ENCODE data around the gene KDM1A. TPM values are rescaled to one million over a fixed set of nuclear protein-coding genes. Genes with fewer than 3 reads are reported as not detected.
A peak's percentile ranks its signal among the peaks of the same experiment; 100 is the strongest.

Gene KDM1A
- total RNA-seq, 1 donor from 2014 or later: 258 TPM

- TF ChIP-seq CTCF (conservative IDR thresholded peaks at IDR 0.05): no peak
- Mint-ChIP-seq H3K9me3 (peaks cover 6% of the 10 kb centered on the region), H3K27me3 (ENCODE audit: low read depth) (no peaks in the 10 kb centered on the region), H3K36me3 (ENCODE audit: low read depth) (peaks cover 29% of the 10 kb centered on the region), H3K4me3 (peak overlapping the region; percentile 68), H3K4me1 (peaks cover 55% of the 10 kb centered on the region), H3K27ac (ENCODE audit: unreplicated experiment) (no peak overlapping the region)
- no peak for DNase-seq (ENCODE audit: low read depth, low spot score)
Observed at GRCh38 chr1:23023174-23023845, 4.0 kb downstream of the KDM1A start.

GRCh38 chr1:23026568-23026967, 7.3 kb downstream of the KDM1A start:
- peaks cover 52% of the 10 kb centered on the region for H3K4me1 Mint-ChIP-seq

DNA sequence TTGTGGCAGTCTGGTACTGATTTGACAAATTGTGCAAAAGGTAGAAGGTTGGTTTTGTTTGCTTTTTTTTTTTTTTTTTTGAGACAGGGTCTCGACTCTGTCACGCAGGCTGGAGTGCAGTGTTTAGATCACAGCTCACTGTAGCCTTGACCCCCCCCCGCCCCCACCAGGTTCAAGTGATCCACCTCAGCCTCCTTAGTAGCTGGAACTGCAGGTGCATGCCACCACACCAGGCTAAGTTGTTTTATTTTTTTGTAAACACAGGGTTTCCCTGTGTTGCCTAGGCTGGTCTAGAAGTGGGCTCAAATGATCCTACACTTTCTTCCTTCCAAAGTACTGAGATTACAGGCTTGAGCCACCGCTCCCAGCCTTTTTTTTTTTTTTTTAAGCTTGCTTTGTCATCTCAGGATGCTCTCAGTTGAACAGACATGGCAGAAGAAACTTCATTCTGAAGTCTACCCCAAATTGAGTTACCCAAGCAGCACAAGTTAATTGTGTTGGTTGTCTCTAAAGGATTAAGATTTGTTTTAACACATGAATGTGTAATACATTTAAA, 8.2 kb downstream of the KDM1A start:
- Mint-ChIP-seq H3K9me3 (peaks cover 6% of the 10 kb centered on the region), H3K36me3 (ENCODE audit: low read depth) (peaks cover 12% of the 10 kb centered on the region), H3K4me1 (peaks cover 48% of the 10 kb centered on the region), H3K27ac (ENCODE audit: unreplicated experiment) (no peak overlapping the region), H3K4me3 (no peak overlapping the region), H3K27me3 (ENCODE audit: low read depth) (no peaks in the 10 kb centered on the region)
- TF ChIP-seq CTCF (conservative IDR thresholded peaks at IDR 0.05): no peak
- no peak for DNase-seq (ENCODE audit: low read depth, low spot score)

More at GRCh38 chr1:23026568-23026967, 7.3 kb downstream of the KDM1A start:
- Mint-ChIP-seq H3K4me3 (peak overlapping the region; percentile 28), H3K27ac (ENCODE audit: unreplicated experiment) (no peak overlapping the region), H3K9me3 (peaks cover 6% of the 10 kb centered on the region), H3K36me3 (ENCODE audit: low read depth) (peaks cover 18% of the 10 kb centered on the region), H3K27me3 (ENCODE audit: low read depth) (no peaks in the 10 kb centered on the region)
- DNase-seq (ENCODE audit: low read depth, low spot score): no peak
- TF ChIP-seq CTCF (conservative IDR thresholded peaks at IDR 0.05): no peak

DNA sequence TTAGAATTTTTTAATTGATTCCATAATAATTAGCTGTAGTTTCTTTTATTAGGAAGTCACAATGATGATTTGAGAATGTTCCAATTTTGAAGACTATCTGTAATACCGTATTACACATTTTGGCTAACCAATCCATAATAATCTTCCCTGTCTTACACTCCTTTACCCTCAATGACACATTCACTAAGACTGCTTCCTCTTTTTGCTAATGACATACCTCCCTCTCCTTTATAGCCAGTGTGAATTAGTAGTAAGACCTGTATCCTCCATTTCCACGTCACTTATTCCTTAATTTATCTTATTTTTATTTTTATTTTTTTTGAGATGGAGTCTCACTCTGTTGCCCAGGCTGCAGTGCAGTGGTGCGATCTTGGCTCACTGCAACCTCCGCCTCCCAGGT, 10.1 kb downstream of the KDM1A start:
- Mint-ChIP-seq H3K27me3 (ENCODE audit: low read depth) (no peaks in the 10 kb centered on the region), H3K4me1 (peaks cover 55% of the 10 kb centered on the region), H3K9me3 (no peaks in the 10 kb centered on the region), H3K36me3 (ENCODE audit: low read depth) (no peaks in the 10 kb centered on the region), H3K4me3 (no peak overlapping the region), H3K27ac (ENCODE audit: unreplicated experiment) (no peak overlapping the region)
- DNase-seq (ENCODE audit: low read depth, low spot score): no peak
- TF ChIP-seq CTCF (conservative IDR thresholded peaks at IDR 0.05): no peak

DNA sequence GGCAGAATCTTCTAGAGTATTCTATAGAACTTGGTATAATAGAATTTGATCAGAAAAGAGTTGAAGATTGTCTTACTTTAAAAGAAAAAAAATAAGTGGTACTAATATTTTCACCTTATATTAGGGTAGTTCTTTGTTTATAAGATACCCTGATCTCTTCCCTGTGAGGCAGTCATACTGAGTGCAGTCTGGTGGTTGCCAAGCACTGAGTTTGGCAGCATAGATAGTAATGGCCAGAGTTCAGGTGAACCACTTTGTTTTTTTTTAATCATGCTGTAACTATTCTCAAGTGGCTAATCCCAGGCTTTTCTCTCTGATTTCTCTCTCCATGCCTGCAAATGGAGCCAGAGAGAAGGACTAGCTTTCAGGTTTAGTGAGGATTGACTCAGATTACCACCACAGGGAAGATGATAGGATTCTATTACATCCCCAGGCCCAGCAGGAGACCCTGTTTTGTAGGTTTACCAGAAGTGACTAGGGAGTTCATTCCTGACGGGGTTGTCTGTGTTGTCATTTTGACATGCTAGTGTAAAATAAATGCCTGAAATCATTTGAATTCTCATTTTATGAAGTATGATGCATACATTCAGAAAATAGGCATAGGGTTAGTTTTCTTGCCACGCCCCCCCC, 16.7 kb downstream of the KDM1A start:
- peaks cover 4% of the 10 kb centered on the region for H3K36me3 Mint-ChIP-seq (ENCODE audit: low read depth)
- TF ChIP-seq CTCF (conservative IDR thresholded peaks at IDR 0.05): no peak
- no peak overlapping the region for H3K27ac Mint-ChIP-seq (ENCODE audit: unreplicated experiment)

More for the DNA sequence above, 16.7 kb downstream of the KDM1A start:
- H3K9me3 Mint-ChIP-seq: no peaks in the 10 kb centered on the region
- H3K27me3 Mint-ChIP-seq (ENCODE audit: low read depth): no peaks in the 10 kb centered on the region
- H3K4me3 Mint-ChIP-seq: no peak overlapping the region
- peaks cover 42% of the 10 kb centered on the region for H3K4me1 Mint-ChIP-seq
- DNase-seq (ENCODE audit: low read depth, low spot score): no peak
